Endothelial cell of umbilical vein (primary cell): Measurements from ENCODE around the gene DIAPH3. TPM values are rescaled to one million over a fixed set of nuclear protein-coding genes. Genes with fewer than 3 reads are reported as not detected.
A peak's percentile ranks its signal among the peaks of the same experiment; 100 is the strongest.

ENCODE experiments used
- BruUV-seq: library from RNA; stranded (reverse); fragments of 400-500 nt; replicated peaks from 2 replicates; lab custom pipeline; 2021; lab: Mats Ljungman, UMichigan
- CTCF ChIA-PET: fragments of 300-600, 350-600 bp; sonication (Branson Sonifier 250); formaldehyde crosslinking; loops from one replicate; lab custom pipeline; 2021; ENCODE audit warnings: antibody characterized with exemption, inconsistent platforms; lab: Charles Lee
- POLR2A ChIA-PET: fragments of 300-600, 350-600 bp; sonication (Branson Sonifier 250); formaldehyde crosslinking; loops from one replicate; lab custom pipeline; 2021; ENCODE audit warnings: antibody characterized with exemption, inconsistent platforms; lab: Charles Lee
- DNase-seq: peaks from one replicate; pipeline ENCODE4 v3.0.0-alpha.2; 2011; ENCODE audit warnings: low read depth, low spot score
- FAIRE-seq: peaks from 2 replicates; lab custom pipeline; 2011; peaks lifted over from hg19 to GRCh38; lab: Jason Lieb, UNC
- H2AFZ ChIP-seq: 2 replicates; pipeline ENCODE4 v1.6.0; 2012; ENCODE audit warnings: low read depth, low read length, control low read depth, inconsistent platforms
- H3K27ac ChIP-seq: 2 replicates; pipeline ENCODE4 v1.5.1; 2011; ENCODE audit warnings: low read depth, mild to moderate bottlenecking, control low read depth, low read length, moderate library complexity; ENCODE audit not compliant: insufficient read depth
- H3K27me3 ChIP-seq, 2 experiments: 2 replicates each; pipeline versions ENCODE4 v1.6.0 to v1.6.1; 2011; ENCODE audit warnings: low read length in 2 of 2, mixed read lengths in 1 of 2; ENCODE audit not compliant: control insufficient read depth in 2 of 2, insufficient read depth in 2 of 2
- H3K36me3 ChIP-seq, 2 experiments: 2 replicates in 1 of 2; 3 replicates in 1 of 2; pipeline ENCODE4 v1.5.1; 2011; ENCODE audit warnings: low read length in 2 of 2, mild to moderate bottlenecking in 1 of 2, moderate library complexity in 1 of 2; ENCODE audit not compliant: control insufficient read depth in 2 of 2, insufficient read depth in 2 of 2; ENCODE audit errors: extremely low read depth in 1 of 2
- H3K4me1 ChIP-seq: 3 replicates; pipeline ENCODE4 v1.5.1; 2011; ENCODE audit warnings: mild to moderate bottlenecking, low read length; ENCODE audit not compliant: control insufficient read depth, insufficient read depth; ENCODE audit errors: extremely low read depth
- H3K4me2 ChIP-seq: 2 replicates; pipeline ENCODE4 v1.6.1; 2011; ENCODE audit warnings: low read length, control low read depth, mixed read lengths; ENCODE audit not compliant: insufficient read depth
- H3K4me3 ChIP-seq, 3 experiments: fragments of 200-600 bp in 1 of 3; sonication (generic), shearing (Covaris generic) in 1 of 3; replicated peaks in 1 of 3; 2 replicates each; pipeline ENCODE4 v1.5.1; 2011 to 2016; ENCODE audit warnings: control low read depth in 3 of 3, low read length in 3 of 3, mild to moderate bottlenecking in 2 of 3, inconsistent platforms in 1 of 3, low read depth in 1 of 3, moderate library complexity in 1 of 3; ENCODE audit not compliant: insufficient read depth in 1 of 3
- H3K79me2 ChIP-seq: 2 replicates; pipeline ENCODE4 v1.6.0; 2012; ENCODE audit warnings: low read length, inconsistent platforms; ENCODE audit not compliant: control insufficient read depth, insufficient read depth
- H3K9ac ChIP-seq: replicated peaks from 2 replicates; pipeline ENCODE3; 2011; ENCODE audit warnings: low read length, control low read depth; ENCODE audit not compliant: insufficient read depth; ENCODE audit errors: extremely low read depth
- H3K9me1 ChIP-seq: replicated peaks from 3 replicates; pipeline ENCODE4 v1.6.0; 2011; ENCODE audit warnings: mild to moderate bottlenecking, low read length; ENCODE audit not compliant: control insufficient read depth, insufficient read depth; ENCODE audit errors: extremely low read depth
- H3K9me3 ChIP-seq: replicated peaks from 2 replicates; pipeline ENCODE4 v1.5.1; 2012; ENCODE audit warnings: low read length, inconsistent platforms; ENCODE audit not compliant: control insufficient read depth, insufficient read depth
- H4K20me1 ChIP-seq: replicated peaks from 2 replicates; pipeline ENCODE3; 2011; ENCODE audit warnings: mild to moderate bottlenecking, low read length; ENCODE audit not compliant: control insufficient read depth, insufficient read depth; ENCODE audit errors: extremely low read depth
- EZH2 ChIP-seq: IDR thresholded peaks from 2 replicates; pipeline ENCODE4 v1.6.1; 2012; ENCODE audit warnings: borderline replicate concordance, low read depth, mild to moderate bottlenecking, moderate library complexity, low read length, inconsistent platforms; ENCODE audit not compliant: severe bottlenecking
- FOS ChIP-seq: IDR thresholded peaks from 2 replicates; pipeline ENCODE4 v1.6.1; 2011; ENCODE audit warnings: mild to moderate bottlenecking, low read length, moderate library complexity, borderline replicate concordance; ENCODE audit not compliant: insufficient read depth
- GATA2 ChIP-seq: IDR thresholded peaks from 2 replicates; pipeline ENCODE4 v1.7.0; 2011; ENCODE audit warnings: low read depth, mild to moderate bottlenecking, moderate library complexity, mixed read lengths, low read length; ENCODE audit not compliant: insufficient read length, insufficient read depth
- JUN ChIP-seq: IDR thresholded peaks from 2 replicates; pipeline ENCODE4 v1.6.1; 2011; ENCODE audit warnings: borderline replicate concordance, low read depth; ENCODE audit not compliant: insufficient read length, insufficient read depth
- MYC ChIP-seq: IDR thresholded peaks from one replicate; pipeline ENCODE4 v1.6.1; 2011; ENCODE audit warnings: mild to moderate bottlenecking, low read depth, low read length
- POLR2A ChIP-seq: IDR thresholded peaks from 2 replicates; pipeline ENCODE4 v1.6.1; 2012; ENCODE audit warnings: low read depth, mild to moderate bottlenecking, control low read depth, low read length
- POLR2AphosphoS5 ChIP-seq: IDR thresholded peaks from 2 replicates; pipeline ENCODE4 v1.6.1; 2012; ENCODE audit warnings: low read depth, mild to moderate bottlenecking, control low read depth, low read length, moderate library complexity; ENCODE audit not compliant: insufficient read depth
- dilution Hi-C: fragments of 300-500 bp; cut with MboI; formaldehyde crosslinking; loops from one replicate; pipeline ENCODE4 v1.15.0; 2019; ENCODE audit warnings: low sequenced_read_pairs; ENCODE audit not compliant: extremely low pct_ligation_motif_present
- intact Hi-C: fragments of 100-400 bp; cut with micrococcal nuclease; formaldehyde crosslinking; loops from one replicate; pipeline ENCODE4 v1.10.0; 2022
- polyA plus RNA-seq, 4 experiments: library from polyadenylated mRNA; depleted of rRNA in 3 of 4; stranded (reverse) in 3 of 4; unstranded in 1 of 4; fragments of >200 nt; gene quantifications; 2 replicates each; pipeline versions ENCODE4 v1.2.1 to v1.2.3, GENCODE V29; 2011 to 2012; ENCODE audit warnings: missing spikeins in 1 of 4
- total RNA-seq: library from RNA; stranded (reverse); gene quantifications from 2 replicates; pipeline ENCODE4 v1.2.3, GENCODE V29; 2021
- TF ChIP-seq, protein P1 (sequence below), 2 donors: IDR thresholded peaks; 1 replicate in 1 of 2; 2 replicates in 1 of 2; pipeline ENCODE4 v1.5.1; 2011; ENCODE audit warnings: low read length in 2 of 2, mild to moderate bottlenecking in 2 of 2, moderate library complexity in 2 of 2, control low read depth in 1 of 2, inconsistent platforms in 1 of 2, low read depth in 1 of 2; ENCODE audit not compliant: insufficient read depth in 1 of 2; ENCODE audit errors: extremely low read depth in 1 of 2
- TF ChIP-seq, protein P2 (sequence below): IDR thresholded peaks from 2 replicates; pipeline ENCODE4 v1.6.1; 2011; ENCODE audit not compliant: insufficient read depth, insufficient read length

The DIAPH3 gene
- total and polyA plus RNA-seq, 2 donors (not counting 3 experiments of a cell fraction or from before 2014, with no cell fraction given) = 9.9 to 44.0 TPM

DNA sequence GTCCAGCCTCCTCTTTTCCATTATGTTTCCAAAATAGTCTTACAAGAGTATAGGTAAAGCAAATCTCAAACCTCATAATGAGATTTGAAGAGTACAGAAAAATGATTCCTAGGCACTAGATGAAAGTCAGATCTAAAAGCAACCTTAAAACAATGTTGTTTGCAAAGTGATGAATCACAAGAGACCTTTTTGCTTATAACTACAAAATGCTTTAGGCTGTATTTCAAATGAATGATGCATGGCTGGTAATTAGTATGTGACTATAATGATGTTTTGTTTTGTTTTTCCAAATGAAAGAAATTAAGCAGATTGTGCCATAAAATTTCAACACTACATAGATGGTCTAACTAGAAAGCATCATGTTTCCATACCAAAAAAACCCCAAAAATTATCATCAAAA lies 272.7 kb downstream of the DIAPH3 start:
- Histone ChIP-seq H3K27ac (no peak overlapping the region), H2AFZ (no peak overlapping the region), H4K20me1 (no peaks in the 10 kb centered on the region), H3K9me3 (no peaks in the 10 kb centered on the region), H3K4me1 (no peaks in the 10 kb centered on the region), H3K4me3 (no peak overlapping the region), H3K27me3 (no peaks in the 10 kb centered on the region), H3K9ac (no peak overlapping the region), H3K4me2 (no peak overlapping the region), H3K9me1 (no peaks in the 10 kb centered on the region), H3K36me3 (no peaks in the 10 kb centered on the region), H3K79me2 (no peaks in the 10 kb centered on the region)
- no peak for TF ChIP-seq JUN
- no peak for TF ChIP-seq GATA2
- TF ChIP-seq, protein P1, sequence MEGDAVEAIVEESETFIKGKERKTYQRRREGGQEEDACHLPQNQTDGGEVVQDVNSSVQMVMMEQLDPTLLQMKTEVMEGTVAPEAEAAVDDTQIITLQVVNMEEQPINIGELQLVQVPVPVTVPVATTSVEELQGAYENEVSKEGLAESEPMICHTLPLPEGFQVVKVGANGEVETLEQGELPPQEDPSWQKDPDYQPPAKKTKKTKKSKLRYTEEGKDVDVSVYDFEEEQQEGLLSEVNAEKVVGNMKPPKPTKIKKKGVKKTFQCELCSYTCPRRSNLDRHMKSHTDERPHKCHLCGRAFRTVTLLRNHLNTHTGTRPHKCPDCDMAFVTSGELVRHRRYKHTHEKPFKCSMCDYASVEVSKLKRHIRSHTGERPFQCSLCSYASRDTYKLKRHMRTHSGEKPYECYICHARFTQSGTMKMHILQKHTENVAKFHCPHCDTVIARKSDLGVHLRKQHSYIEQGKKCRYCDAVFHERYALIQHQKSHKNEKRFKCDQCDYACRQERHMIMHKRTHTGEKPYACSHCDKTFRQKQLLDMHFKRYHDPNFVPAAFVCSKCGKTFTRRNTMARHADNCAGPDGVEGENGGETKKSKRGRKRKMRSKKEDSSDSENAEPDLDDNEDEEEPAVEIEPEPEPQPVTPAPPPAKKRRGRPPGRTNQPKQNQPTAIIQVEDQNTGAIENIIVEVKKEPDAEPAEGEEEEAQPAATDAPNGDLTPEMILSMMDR (IDR thresholded peaks at IDR 0.05; ENCODE audit: extremely low read depth in 1 of 2, insufficient read depth in 1 of 2, low read depth in 1 of 2, low read length in 2 of 2) = no peak
- TF ChIP-seq, protein P2, sequence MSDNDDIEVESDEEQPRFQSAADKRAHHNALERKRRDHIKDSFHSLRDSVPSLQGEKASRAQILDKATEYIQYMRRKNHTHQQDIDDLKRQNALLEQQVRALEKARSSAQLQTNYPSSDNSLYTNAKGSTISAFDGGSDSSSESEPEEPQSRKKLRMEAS = no peak
- no peak for TF ChIP-seq FOS
- no peak for TF ChIP-seq POLR2A
- no peak for TF ChIP-seq POLR2AphosphoS5
- no peak for TF ChIP-seq EZH2
- no peak for TF ChIP-seq MYC
- peak; percentile 37 for FAIRE-seq
- BruUV-seq = no TSS peak
- CTCF ChIA-PET = no interaction called here
- no peak for DNase-seq
- intact Hi-C loops (no loop called here), dilution Hi-C loops (no loop called here)
- POLR2A ChIA-PET = no interaction called here
